ENCODE data around the gene RYR2.

RYR2 gene

DNA sequence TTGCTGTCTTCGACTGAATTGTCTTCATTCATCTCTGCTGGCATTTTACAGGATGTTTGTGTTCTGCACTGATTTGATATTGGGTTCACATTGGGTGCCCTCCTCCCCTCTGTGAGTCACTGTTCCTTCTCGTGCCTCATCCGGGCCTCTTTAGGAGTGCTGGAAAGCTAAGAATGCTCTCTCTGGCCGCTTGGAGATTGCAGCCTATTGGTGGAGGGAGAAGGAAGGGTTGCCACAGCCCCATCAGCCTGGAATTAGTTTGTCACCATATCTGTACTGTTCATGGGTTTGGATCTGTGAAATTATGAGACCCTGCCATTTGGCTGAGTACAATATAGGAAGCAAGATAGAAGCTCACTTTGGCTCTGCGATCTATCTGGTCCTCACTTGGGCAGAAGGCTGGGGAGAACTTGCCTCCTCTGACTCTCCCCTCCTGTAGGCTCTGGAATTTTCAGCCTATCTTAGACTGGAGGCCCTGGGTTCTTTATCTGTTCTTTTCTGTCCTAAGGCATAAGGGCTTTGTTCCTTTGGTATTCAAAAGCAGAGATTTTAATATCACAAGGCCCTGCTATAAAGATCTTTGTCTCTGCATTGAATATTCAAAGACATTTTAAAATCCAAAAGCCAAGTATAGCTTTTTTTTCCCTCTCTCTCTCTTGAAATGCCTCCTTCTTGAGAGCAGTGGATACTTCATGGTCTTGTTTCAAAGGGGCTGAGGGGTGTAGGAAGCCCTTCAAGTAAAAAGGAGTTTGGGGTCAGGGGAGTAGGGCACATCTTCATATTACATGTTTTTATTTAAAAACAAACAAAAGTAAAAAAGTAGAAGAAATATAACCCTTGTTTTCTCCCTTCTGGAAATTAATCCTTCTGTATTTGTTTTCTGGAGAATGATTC, 500.8 kb downstream of the RYR2 start:
- Histone ChIP-seq H3K27me3 (no peaks in the 10 kb centered on the region), H3K4me3 (no peak overlapping the region), H3K9ac (no peak overlapping the region), H4K20me1 (no peaks in the 10 kb centered on the region), H3K36me3 (no peaks in the 10 kb centered on the region), H3K4me1 (no peaks in the 10 kb centered on the region), H3K9me3 (no peaks in the 10 kb centered on the region), H3K4me2 (no peak overlapping the region), H3K27ac (no peak overlapping the region)
- TF ChIP-seq Cebpa-rat (IDR thresholded peaks at IDR 0.05) = no peak

DNA sequence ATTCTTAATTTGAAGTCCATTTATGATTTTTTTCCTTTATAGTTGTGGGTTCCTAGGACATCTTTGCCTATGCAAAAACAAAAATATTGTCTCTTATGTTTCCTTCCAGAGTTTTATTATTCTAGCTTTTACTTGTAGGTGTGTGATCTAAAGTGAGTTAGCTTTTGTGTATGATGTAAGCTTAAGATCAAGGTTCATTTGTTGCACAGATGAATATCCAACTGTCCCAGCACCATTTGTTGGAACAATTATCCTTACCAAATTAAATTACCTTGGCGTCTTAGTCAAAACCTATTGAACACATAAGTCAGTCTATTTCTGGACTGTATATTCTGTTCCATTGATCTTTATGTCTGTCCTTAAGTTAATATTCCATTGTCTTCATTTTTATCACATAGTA, 511.1 kb downstream of the RYR2 start:
- H3K27ac ChIP-seq = no peak overlapping the region
- H3K27me3 ChIP-seq = no peaks in the 10 kb centered on the region
- no peaks in the 10 kb centered on the region for H3K36me3 ChIP-seq
- H3K4me2 ChIP-seq = no peak overlapping the region
- H3K4me3 ChIP-seq = no peak overlapping the region
- H3K9ac ChIP-seq = no peak overlapping the region
- no peaks in the 10 kb centered on the region for H3K4me1 ChIP-seq
- TF ChIP-seq Cebpa-rat (IDR thresholded peaks at IDR 0.05) = no peak
- no peaks in the 10 kb centered on the region for H3K9me3 ChIP-seq
- no peaks in the 10 kb centered on the region for H4K20me1 ChIP-seq

DNA sequence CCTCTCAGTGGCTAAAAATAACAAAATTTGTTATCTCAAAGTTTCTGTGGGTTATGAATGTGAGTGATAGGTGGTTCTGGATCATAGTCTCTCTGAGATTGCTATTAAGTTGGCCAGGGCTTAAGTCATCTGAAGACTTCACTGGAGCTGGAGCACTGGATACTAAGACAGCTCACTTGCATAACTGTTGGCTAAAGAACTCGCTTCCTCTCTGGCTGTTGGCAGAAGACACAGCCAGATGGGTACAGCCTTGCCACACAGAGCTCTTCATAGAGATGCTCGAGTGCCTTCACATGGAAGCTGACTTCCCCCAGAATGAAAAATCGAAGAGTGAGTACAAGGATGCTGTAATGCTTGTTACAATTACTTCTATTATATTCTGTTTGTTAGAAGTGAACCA, 514.9 kb downstream of the RYR2 start:
- H3K36me3 ChIP-seq = no peaks in the 10 kb centered on the region
- no peak overlapping the region for H3K4me3 ChIP-seq
- no peak overlapping the region for H3K9ac ChIP-seq
- H3K27ac ChIP-seq = no peak overlapping the region
- H3K27me3 ChIP-seq = no peaks in the 10 kb centered on the region
- TF ChIP-seq Cebpa-rat (IDR thresholded peaks at IDR 0.05) = no peak
- no peaks in the 10 kb centered on the region for H3K9me3 ChIP-seq
- no peaks in the 10 kb centered on the region for H4K20me1 ChIP-seq
- H3K4me2 ChIP-seq = no peak overlapping the region
- no peaks in the 10 kb centered on the region for H3K4me1 ChIP-seq

DNA sequence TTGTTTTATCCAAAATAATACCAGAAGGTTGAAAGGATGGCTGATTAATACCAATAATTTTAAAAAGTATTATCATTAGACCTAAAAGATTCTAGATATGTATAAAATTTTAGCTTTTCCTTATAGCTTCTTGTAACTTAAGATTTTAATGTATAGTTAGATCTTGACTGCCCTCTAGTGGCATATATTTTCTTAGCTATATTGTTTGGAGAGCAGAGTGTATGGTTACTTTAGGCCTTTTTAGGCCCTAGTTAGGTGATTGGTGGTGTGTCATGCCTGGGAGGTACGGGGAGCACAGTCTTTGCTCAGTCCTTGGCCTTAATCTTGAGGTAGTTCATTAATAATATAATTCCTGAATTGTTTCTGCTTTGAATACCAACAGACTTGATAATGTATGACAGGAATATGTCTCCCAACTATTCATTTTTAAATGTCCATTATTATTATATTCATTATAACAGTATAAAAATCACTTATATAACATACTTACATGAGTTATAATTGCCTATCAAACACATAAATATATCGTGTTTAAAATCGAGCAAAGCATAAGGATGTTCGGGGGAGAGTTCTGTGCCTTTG, 520.3 kb downstream of the RYR2 start:
- Histone ChIP-seq H3K4me1 (no peaks in the 10 kb centered on the region), H3K9me3 (no peaks in the 10 kb centered on the region), H3K36me3 (no peaks in the 10 kb centered on the region), H4K20me1 (no peaks in the 10 kb centered on the region), H3K4me2 (no peak overlapping the region), H3K27ac (no peak overlapping the region), H3K27me3 (no peaks in the 10 kb centered on the region), H3K4me3 (no peak overlapping the region), H3K9ac (no peak overlapping the region)
- TF ChIP-seq Cebpa-rat (IDR thresholded peaks at IDR 0.05) = no peak

DNA sequence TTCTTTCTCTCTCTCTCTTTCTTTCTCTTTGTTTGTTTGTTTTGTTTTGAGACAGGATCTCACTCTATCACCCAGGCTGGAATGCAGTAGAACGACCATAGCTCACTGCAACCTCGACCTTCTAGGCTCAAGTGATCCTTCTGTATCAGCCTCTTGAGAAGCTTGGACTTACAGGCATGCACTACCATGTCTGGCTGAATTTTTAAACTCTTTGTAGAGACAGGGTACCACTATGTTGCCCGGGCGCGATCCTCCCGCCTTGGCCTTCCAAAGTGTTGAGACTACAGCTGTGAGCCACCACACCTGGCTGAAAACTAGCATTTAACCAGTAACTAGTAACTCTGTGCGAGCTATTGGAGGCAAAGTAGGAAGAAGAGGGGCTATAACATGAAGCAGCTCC, 523.3 kb downstream of the RYR2 start:
- TF ChIP-seq Cebpa-rat (IDR thresholded peaks at IDR 0.05) = no peak
- Histone ChIP-seq H3K4me3 (no peak overlapping the region), H4K20me1 (no peaks in the 10 kb centered on the region), H3K4me2 (no peak overlapping the region), H3K9me3 (no peaks in the 10 kb centered on the region), H3K27me3 (no peaks in the 10 kb centered on the region), H3K36me3 (no peaks in the 10 kb centered on the region), H3K27ac (no peak overlapping the region), H3K9ac (no peak overlapping the region), H3K4me1 (peaks cover 11% of the 10 kb centered on the region; the same call in 1 of the 2 replicates)

DNA sequence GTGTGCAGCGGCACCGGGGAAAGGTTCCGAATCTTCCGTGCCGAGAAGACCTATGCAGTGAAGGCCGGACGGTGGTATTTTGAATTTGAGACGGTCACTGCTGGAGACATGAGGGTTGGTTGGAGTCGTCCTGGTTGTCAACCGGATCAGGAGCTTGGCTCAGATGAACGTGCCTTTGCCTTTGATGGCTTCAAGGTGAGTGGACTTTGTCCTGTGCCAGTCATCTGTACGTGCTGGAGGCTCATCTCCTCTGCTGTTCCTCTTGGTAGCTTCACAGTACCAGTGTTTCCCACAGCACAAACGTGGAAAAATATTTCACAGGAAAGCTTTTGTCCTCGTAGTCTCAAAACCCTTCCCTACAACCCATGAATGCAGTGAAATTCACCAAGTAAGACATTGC, 524.6 kb downstream of the RYR2 start:
- Histone ChIP-seq H3K9me3 (no peaks in the 10 kb centered on the region), H3K27me3 (no peaks in the 10 kb centered on the region)

DNA sequence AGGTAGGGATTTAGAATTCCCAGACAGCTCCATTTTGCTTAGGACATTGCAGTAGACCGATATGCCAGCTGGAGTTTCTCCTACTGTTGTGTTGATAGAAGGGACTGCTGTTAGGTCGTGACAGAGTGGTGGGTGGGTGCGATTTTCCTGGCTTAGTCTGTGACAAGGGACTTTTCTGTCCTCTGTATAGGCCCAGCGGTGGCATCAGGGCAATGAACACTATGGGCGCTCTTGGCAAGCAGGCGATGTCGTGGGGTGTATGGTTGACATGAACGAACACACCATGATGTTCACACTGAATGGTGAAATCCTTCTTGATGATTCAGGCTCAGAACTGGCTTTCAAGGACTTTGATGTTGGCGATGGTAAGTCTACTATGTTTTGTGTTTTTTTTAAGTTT, 527.0 kb downstream of the RYR2 start:
- H3K27ac ChIP-seq = no peak overlapping the region
- H3K27me3 ChIP-seq = no peaks in the 10 kb centered on the region
- H3K4me3 ChIP-seq = no peak overlapping the region
- peaks cover 11% of the 10 kb centered on the region; the same call in 1 of the 2 replicates for H3K4me1 ChIP-seq
- H4K20me1 ChIP-seq = no peaks in the 10 kb centered on the region
- peak overlapping the region; percentile 23 for H3K4me2 ChIP-seq
- no peak for TF ChIP-seq Cebpa-rat (IDR thresholded peaks at IDR 0.05)
- H3K9ac ChIP-seq = no peak overlapping the region
- H3K36me3 ChIP-seq = no peaks in the 10 kb centered on the region
- H3K9me3 ChIP-seq = no peaks in the 10 kb centered on the region

More for the DNA sequence above, 524.6 kb downstream of the RYR2 start:
- peaks cover 11% of the 10 kb centered on the region; the same call in 1 of the 2 replicates for H3K4me1 ChIP-seq
- TF ChIP-seq Cebpa-rat (IDR thresholded peaks at IDR 0.05) = no peak
- H4K20me1 ChIP-seq = no peaks in the 10 kb centered on the region
- no peak overlapping the region for H3K9ac ChIP-seq
- H3K27ac ChIP-seq = no peak overlapping the region
- H3K36me3 ChIP-seq = no peaks in the 10 kb centered on the region
- no peak overlapping the region for H3K4me3 ChIP-seq
- no peak overlapping the region for H3K4me2 ChIP-seq

DNA sequence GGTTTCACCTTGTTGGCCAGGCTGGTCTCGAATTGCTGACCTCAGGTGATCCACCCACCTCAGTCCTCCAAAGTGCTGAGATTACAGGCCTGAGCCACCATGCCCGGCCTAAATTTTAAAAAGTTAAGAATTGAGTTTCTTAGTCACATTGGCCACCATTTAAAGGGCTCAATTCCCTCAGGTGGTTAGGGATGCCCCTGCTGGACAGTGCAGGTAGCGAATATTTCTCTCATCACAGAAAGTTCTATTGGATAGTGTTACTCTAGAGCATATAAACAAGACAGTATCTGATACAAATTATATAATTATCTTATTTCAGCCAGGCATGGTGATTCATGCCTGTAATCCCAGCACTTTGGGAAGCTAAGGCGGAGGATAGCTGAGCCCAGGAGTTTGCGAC, 528.5 kb downstream of the RYR2 start:
- Histone ChIP-seq H3K4me1 (peaks cover 11% of the 10 kb centered on the region; the same call in 1 of the 2 replicates), H4K20me1 (no peaks in the 10 kb centered on the region), H3K9me3 (peaks cover 13% of the 10 kb centered on the region), H3K4me2 (no peak overlapping the region), H3K27ac (no peak overlapping the region), H3K36me3 (no peaks in the 10 kb centered on the region), H3K9ac (no peak overlapping the region), H3K27me3 (no peaks in the 10 kb centered on the region), H3K4me3 (no peak overlapping the region)
- no peak for TF ChIP-seq Cebpa-rat (IDR thresholded peaks at IDR 0.05)

DNA sequence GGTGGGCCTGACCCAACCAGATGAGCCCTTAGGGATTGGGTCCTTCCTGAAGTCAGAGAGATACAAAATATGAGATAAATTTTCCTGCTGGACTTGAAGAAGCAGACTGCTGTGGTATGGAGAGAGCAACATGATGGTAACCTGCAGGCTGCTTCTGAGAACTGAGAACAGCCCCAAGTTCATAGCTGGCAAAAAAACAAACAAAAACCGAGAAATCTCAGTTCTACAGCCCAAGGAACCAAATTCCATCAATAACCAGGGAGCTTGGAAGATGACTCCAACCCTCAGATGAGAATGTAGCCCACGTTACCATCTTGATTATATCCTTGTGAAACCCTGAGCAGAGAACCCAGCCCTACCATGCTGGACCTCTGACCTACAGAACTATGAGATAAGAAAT, 532.6 kb downstream of the RYR2 start:
- H3K27ac ChIP-seq = no peak overlapping the region
- H3K9me3 ChIP-seq = peaks cover 14% of the 10 kb centered on the region
- H3K4me1 ChIP-seq = peaks cover 3% of the 10 kb centered on the region; the same call in 1 of the 2 replicates
- no peak overlapping the region for H3K4me3 ChIP-seq
- no peak for TF ChIP-seq Cebpa-rat (IDR thresholded peaks at IDR 0.05)
- H3K27me3 ChIP-seq = no peaks in the 10 kb centered on the region
- H3K36me3 ChIP-seq = no peaks in the 10 kb centered on the region
- no peak overlapping the region for H3K4me2 ChIP-seq
- no peaks in the 10 kb centered on the region for H4K20me1 ChIP-seq
- H3K9ac ChIP-seq = no peak overlapping the region

DNA sequence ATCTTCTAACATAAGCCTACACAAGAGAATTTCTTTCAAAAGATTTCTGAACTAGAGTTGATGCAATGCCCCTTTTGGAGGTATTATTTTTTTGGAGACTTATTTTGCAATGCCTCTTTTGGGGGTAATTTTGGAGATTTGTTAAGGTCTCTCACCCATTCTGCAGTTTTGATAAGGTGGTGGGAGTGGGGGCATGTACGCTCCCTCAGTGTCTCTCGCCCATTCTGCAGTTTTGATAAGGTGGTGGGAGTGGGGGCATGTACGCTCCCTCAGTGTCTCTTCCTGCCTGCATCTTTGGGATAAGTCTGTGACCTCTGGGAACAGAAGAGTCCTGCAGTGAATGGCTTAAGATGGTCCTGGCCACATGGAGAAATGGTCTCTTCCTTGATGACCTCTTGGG, 536.6 kb downstream of the RYR2 start:
- Histone ChIP-seq H3K36me3 (no peaks in the 10 kb centered on the region), H3K4me2 (no peak overlapping the region), H3K4me1 (no peaks in the 10 kb centered on the region), H3K27me3 (no peaks in the 10 kb centered on the region), H3K4me3 (no peak overlapping the region), H3K9me3 (peaks cover 14% of the 10 kb centered on the region), H3K27ac (no peak overlapping the region), H3K9ac (no peak overlapping the region), H4K20me1 (no peaks in the 10 kb centered on the region)
- TF ChIP-seq Cebpa-rat (IDR thresholded peaks at IDR 0.05) = no peak

All from BLaER1 (cell line).